Measurements from ENCODE around the gene TENM4.

The TENM4 gene

GRCh38 chr11:79102840-79103239 is 338.0 kb downstream of the TENM4 start:
- no peak for DNase-seq

- DNase-seq = no peak
Observed at GRCh38 chr11:79101656-79102055, 339.2 kb downstream of the TENM4 start.

- no peak for DNase-seq
Observed at GRCh38 chr11:79100093-79100910, 340.5 kb downstream of the TENM4 start.

GRCh38 chr11:79098146-79098545 is 342.7 kb downstream of the TENM4 start:
- DNase-seq = no peak

- DNase-seq = no peak
Observed at GRCh38 chr11:79097246-79097875, 343.5 kb downstream of the TENM4 start.

DNA sequence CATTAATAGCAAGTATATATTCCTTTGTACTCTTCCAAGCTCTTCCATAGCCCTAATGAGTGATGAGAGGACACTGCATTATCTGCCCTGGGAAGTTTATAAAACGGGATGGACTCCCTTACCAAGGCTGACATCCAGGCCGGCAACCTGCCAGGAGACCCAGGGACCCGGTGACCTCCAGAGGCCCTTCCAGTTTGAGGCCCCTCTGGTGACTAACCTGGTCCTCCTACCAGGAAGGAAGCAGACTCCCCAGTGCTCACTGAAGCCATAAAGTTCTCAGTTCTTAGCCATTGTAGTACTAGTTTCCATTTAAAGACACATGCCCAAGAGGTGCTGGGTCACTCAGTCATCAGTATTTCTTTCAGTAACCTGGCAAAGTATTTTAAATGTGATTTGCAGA is 345.4 kb downstream of the TENM4 start:
- DNase-seq = no peak

DNA sequence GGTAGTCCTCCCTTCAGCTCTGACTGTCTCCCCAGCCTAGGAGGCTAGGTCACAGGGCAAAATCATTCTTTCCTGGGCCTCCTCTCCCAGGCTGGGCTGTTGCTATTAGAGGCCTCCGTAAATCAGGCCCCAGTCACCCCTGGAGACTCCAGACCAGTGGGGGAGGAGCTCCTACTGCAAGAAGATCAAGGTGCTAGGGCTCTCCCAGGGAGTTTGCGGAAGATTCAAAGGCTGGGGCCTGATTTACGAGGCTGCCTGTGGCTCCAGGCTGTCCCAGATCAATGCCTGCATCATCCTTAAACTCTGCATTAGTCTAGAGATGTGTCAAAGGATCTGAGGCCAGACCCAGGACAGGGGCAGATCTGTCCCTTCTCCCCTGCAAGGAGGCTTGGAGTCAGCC is 346.2 kb downstream of the TENM4 start:
- DNase-seq = no peak

DNA sequence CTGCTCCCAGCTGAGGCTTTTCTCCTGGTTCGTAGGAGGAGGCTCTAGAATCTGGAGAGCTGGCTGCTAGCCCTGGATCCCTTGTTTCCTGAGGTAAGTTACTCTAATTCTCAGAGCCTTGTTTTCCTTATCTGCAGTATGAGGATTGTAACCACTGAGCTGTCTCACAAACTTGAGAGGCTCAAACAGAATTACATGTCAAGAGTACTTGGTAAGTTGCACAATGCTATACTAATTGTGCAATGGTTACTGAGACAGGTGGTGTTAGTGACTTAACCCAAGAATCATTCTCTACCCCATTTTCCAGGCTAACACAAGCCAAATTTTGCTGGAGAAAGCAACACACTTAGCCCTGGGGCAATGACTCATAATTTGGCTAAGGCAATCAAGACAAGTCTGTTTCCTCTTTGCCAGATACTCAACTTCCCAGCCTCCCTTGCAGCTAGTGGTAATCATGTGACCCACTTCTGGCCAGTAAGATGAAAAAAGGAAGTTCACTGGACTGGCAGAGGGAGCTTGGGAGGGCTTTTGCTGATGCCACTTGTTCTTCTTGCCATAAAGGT is 348.0 kb downstream of the TENM4 start:
- DNase-seq = no peak

DNA sequence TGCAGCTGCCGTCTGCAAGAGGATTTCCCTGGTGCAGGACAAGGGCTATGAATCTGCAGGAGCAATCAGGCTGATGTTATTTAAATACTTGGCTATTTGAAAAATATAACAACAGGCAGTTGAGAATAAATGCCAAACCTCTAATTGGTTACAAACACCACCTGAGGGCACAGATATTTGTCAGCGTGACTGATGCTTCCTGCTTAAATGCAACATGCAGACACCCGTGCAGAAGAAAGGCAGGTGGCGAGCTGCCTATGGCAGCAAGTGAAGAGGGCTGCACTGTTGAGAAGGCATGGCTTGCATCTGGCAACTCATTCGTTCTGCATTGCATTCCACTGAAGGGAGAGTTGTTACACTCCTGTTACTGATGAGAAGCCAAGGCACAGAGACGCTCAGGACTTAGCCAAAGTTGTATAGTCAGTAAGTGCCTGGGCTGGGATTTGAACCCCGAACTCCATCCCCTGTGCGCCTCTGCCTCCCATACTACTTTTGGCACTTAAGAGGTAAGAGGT is 350.6 kb downstream of the TENM4 start:
- no peak for DNase-seq

DNA sequence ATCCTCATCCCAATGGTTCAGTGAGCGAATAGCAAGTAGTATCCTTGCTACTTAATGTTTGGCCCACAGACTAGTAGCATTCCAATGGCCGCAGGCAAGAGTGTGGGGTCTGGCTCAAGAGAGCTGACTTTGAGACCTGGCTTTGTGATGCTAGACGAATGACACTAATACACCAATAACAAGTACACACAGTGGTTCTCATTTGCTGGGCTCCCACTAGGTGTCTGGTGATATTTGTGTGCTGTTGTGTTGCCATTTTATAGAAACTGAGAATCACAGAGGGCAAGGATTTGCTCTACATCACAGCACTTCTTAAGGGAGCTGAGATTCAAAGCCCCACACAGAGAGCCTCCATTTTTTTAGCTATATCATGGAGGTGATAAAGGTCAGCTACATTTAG is 351.2 kb downstream of the TENM4 start:
- DNase-seq = no peak

GRCh38 chr11:79088967-79089366 is 351.9 kb downstream of the TENM4 start:
- no peak for DNase-seq

DNA sequence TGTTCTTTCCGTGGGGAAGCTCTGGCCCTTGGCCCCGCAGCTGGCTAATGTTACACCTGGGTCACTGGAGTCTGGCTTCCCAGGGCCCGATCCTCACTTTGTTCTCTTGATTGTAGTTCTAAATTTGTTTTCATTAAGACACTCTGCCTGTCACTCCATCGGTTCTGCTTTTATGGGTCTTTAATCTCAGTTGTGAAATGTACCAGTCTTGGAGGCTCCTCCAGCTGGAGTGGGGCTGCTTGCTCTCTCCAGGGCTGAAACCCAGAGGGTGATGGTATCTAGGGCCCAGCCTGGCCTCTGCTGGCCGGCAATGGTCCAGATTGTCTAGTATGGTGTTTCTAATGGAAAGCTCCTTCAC is 352.9 kb downstream of the TENM4 start:
- DNase-seq = no peak

GRCh38 chr11:79087238-79087960 is 353.4 kb downstream of the TENM4 start:
- DNase-seq = no peak

DNA sequence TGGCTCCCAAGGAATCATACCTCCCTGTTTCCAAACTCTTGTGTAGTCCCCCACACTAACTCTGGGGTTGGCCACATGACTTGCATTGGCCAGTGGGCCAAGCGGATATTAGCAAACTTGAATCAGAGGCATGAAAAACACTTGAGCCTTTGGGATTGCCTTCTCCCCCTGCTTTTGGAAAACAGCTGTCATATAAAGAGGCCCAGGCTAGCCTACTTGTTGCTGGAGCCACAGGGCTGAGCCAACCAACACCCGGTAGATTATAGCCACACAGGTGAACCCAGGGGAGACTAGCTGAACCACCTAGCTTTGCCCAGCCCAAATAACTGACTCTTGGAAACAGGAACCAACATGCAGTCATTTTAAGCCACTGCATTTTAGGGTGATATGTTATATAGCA is 354.8 kb downstream of the TENM4 start:
- no peak for DNase-seq

DNA sequence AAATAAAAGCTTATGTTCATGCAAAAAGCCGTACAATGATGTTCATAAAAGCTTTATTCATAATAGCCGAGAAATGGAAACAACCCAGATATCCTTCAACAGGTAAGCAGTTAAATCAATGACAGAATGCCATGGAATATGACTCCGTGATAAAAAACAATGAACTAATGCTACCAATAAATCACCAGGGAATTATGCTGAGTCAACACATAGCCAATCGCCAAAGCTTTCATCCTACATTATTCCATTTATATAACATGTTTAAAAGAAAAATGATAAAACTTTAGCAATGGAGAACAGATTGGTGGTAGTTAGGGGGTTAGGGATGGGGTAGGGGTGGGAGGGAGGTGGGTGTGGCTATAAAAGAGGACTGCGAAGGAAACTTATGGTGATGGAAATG is 356.4 kb downstream of the TENM4 start:
- DNase-seq = no peak

DNA sequence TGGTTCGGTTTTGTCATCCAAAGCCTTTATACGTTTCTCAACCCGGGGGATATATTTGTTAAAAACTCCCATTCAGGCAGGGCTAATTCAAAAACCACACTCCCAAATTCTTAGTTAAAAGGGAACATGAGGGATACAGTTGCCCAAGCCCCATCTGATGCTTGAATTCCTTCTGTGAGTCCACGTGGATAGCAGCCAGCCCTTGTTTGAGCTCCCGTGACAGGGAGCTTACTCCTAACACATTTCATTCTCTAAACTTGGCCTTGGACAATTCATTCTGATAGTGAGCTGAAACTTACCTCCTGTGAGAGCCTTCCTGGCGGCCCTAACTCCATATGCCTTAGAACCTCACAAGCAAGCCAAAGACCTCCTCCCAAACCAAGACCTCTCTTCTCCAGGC is 357.5 kb downstream of the TENM4 start:
- no peak for DNase-seq

GRCh38 chr11:79082907-79083306 is 357.9 kb downstream of the TENM4 start:
- no peak for DNase-seq

DNA sequence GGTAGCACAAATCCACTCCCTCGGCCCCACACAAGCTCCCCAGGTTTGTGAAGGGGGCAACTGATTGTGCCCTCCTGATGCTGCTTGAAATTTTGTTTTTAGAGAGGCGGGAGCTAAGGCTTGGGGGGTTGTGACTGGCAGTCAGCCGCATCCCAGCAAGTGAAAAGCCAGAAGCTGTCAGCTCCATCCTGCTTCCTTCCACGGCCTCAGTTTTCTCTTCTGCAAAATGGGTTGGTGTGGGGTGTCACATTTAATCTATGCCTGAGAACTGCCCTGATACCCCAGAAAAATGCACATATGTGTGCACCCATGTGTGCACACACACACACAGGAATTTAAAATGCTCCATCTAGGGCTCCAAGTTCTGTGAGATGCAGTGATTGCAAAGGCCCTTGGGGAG is 358.6 kb downstream of the TENM4 start:
- DNase-seq = no peak

- no peak for DNase-seq
Observed at GRCh38 chr11:79081471-79082031, 359.3 kb downstream of the TENM4 start.

GRCh38 chr11:79080551-79080950 is 360.3 kb downstream of the TENM4 start:
- no peak for DNase-seq

DNA sequence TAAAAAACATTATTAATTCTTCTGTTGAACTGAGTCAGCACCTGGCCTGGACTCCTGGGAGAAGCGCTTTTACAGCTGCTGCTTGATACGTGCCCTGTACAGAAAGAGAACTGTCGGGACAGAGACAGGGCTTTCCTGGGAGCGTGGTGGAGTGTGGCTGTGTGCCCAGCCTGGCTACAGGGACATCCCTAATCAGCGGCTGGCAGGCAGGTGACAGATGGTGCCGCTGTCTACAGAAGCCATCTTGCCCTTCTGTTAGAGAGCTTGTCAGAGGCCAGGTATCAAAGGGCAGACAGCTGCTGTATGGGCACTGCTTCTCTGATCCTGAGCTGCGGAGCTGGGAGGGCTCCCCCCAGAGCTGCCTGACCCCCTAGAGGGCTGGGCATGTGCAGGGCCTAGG is 361.8 kb downstream of the TENM4 start:
- DNase-seq = no peak

DNA sequence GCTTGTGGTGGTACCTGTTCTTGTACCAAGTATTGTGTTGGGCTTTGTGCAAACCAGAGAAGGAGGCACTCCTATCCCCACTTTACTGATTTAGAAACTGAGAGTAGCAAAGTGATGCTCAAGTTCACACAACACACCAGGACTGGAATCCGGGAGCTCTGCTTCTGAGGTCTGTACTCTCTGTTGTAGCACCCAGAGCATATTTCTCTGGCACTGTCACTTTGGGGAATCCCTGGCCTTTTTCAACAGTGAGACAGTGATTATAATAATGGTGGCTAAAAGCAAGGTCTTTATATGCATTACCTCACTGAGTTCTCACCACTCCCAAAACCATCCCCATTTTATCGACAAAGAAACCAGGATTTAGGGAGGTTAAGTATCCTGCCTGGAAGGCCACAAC is 362.4 kb downstream of the TENM4 start:
- no peak for DNase-seq

DNA sequence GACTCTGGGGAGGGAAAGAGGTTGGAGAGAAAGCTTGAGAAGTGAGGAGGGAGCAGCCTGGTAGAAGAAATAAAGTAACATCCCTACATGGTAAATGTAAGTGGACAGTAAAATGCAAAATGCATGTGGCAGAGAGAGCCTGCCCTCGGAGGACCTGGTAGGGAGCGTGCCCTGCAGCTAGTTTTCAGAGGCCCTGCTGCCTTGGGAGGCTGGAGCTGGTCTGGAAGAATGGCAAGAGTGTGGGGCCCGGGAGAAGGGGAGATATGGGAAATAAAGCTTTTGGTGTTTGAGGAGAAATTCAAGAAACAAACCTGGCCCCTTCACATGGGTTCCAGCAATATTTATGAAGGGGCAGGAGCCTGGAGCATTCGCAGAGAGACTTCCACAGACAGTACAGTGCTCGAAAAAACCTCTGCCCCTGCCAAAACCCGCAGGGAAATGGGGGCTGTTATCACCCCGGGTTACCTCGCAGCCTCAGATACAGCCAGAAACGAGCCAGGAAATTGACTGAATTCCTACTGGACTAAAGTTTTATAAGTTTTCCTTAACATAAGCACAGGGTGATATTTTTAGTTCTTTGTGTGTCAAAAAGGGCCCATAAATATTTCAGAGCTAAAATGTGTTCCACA is 363.0 kb downstream of the TENM4 start:
- no peak for DNase-seq
